GM23338 (cell line): ENCODE data around the gene ACHE. TPM values are rescaled to one million over a fixed set of nuclear protein-coding genes. Genes with fewer than 3 reads are reported as not detected.
"Not testable (repeated sequence)": the region's sequence is repeated elsewhere in the genome, so short reads cannot be mapped to it uniquely, and the experiment has no call there.

Source experiments
- ATAC-seq: fragments of 200-7000 bp; cut with Tn5 transposase; 3 replicates; pipeline ENCODE4 v1.9.1; 2020
- DNase-seq: peaks from one replicate; pipeline ENCODE4 v3.0.0-alpha.2; 2015; ENCODE audit warnings: low spot score
- H2AFZ ChIP-seq: fragments of 200-600 bp; sonication (generic); 2 replicates; pipeline ENCODE4 v1.8.0; 2016; ENCODE audit warnings: antibody characterized with exemption, mild to moderate bottlenecking, moderate library complexity
- H3F3A ChIP-seq: fragments of 200-600 bp; sonication (generic); replicated peaks from 2 replicates; pipeline ENCODE4 v1.8.0; 2017; ENCODE audit warnings: antibody characterized with exemption, mixed run types, low read depth
- H3K27ac ChIP-seq: fragments of 200-600 bp; sonication (generic); 2 replicates; pipeline ENCODE4 v1.6.1; 2016; ENCODE audit warnings: low read depth
- H3K27me3 ChIP-seq: fragments of 200-600 bp; sonication (generic); 2 replicates; pipeline ENCODE4 v1.8.0; 2016; ENCODE audit warnings: mild to moderate bottlenecking, mixed run types, moderate library complexity; ENCODE audit not compliant: insufficient read depth
- H3K36me3 ChIP-seq: fragments of 200-600 bp; sonication (generic); 2 replicates; pipeline ENCODE4 v1.8.0; 2016; ENCODE audit warnings: mild to moderate bottlenecking; ENCODE audit not compliant: insufficient read depth
- H3K4me1 ChIP-seq: fragments of 200-600 bp; sonication (generic); 2 replicates; pipeline ENCODE4 v1.8.0; 2016; ENCODE audit warnings: mild to moderate bottlenecking, moderate library complexity; ENCODE audit not compliant: insufficient read depth
- H3K4me2 ChIP-seq: fragments of 200-600 bp; sonication (generic); 2 replicates; pipeline ENCODE4 v1.7.1; 2017; ENCODE audit warnings: mixed run types
- H3K4me3 ChIP-seq: fragments of 200-600 bp; sonication (generic); 2 replicates; pipeline ENCODE4 v1.6.1; 2016; ENCODE audit warnings: mixed run types
- H3K79me2 ChIP-seq: fragments of 200-600 bp; sonication (generic); replicated peaks from 2 replicates; pipeline ENCODE4 v1.8.0; 2017; ENCODE audit warnings: mild to moderate bottlenecking; ENCODE audit not compliant: insufficient read depth
- H3K9me2 ChIP-seq: fragments of 200-600 bp; sonication (generic); 2 replicates; pipeline ENCODE4 v1.8.0; 2017; ENCODE audit not compliant: insufficient read depth
- H4K20me1 ChIP-seq: fragments of 200-600 bp; sonication (generic); replicated peaks from 2 replicates; pipeline ENCODE4 v1.8.0; 2017; ENCODE audit warnings: mild to moderate bottlenecking; ENCODE audit not compliant: insufficient read depth
- H3K27ac Mint-ChIP-seq: 2 replicates; pipeline ENCODE4 v1.8.0; 2020; ENCODE audit warnings: inconsistent platforms, mild to moderate bottlenecking, moderate library complexity, mixed read lengths
- H3K27me3 Mint-ChIP-seq: 3 replicates; pipeline ENCODE4 v1.8.0; 2022; ENCODE audit warnings: low read depth, mild to moderate bottlenecking, moderate library complexity, mixed read lengths, inconsistent platforms; ENCODE audit not compliant: insufficient read depth, poor library complexity
- H3K36me3 Mint-ChIP-seq: 3 replicates; pipeline ENCODE4 v1.8.0; 2021; ENCODE audit warnings: low read depth, mild to moderate bottlenecking, inconsistent platforms, moderate library complexity, mixed read lengths
- H3K4me1 Mint-ChIP-seq: 3 replicates; pipeline ENCODE4 v1.8.0; 2020; ENCODE audit warnings: mild to moderate bottlenecking, inconsistent platforms, mixed read lengths
- H3K4me3 Mint-ChIP-seq: 3 replicates; pipeline ENCODE4 v1.8.0; 2021; ENCODE audit warnings: moderate library complexity, mild to moderate bottlenecking, inconsistent platforms, mixed read lengths
- H3K9me3 Mint-ChIP-seq: 3 replicates; pipeline ENCODE4 v1.8.0; 2020; ENCODE audit warnings: moderate library complexity, mild to moderate bottlenecking, inconsistent platforms, mixed read lengths
- CREB1 ChIP-seq: fragments of 250-450 bp; sonication (Bioruptor Pico); IDR thresholded peaks from 2 replicates; pipeline ENCODE4 v1.5.0; 2020; ENCODE audit warnings: low read depth, mild to moderate bottlenecking, moderate library complexity
- ETS1 ChIP-seq: IDR thresholded peaks from 2 replicates; pipeline ENCODE4 v1.6.1; 2016; ENCODE audit warnings: antibody characterized with exemption
- EZH2 ChIP-seq: fragments of 200-600 bp; sonication (generic); IDR thresholded peaks from one replicate; pipeline ENCODE4 v1.8.0; 2017; ENCODE audit warnings: antibody characterized with exemption, mild to moderate bottlenecking, low read depth; ENCODE audit not compliant: unreplicated experiment
- EZH2phosphoT487 ChIP-seq: fragments of 200-600 bp; sonication (generic); IDR thresholded peaks from one replicate; pipeline ENCODE4 v1.8.1; 2018; ENCODE audit warnings: antibody characterized with exemption; ENCODE audit not compliant: unreplicated experiment
- POLR2AphosphoS5 ChIP-seq: IDR thresholded peaks from 2 replicates; pipeline ENCODE4 v1.6.1; 2016; ENCODE audit warnings: antibody characterized with exemption, low read depth
- STAT1 ChIP-seq: IDR thresholded peaks from one replicate; pipeline ENCODE4 v1.6.1; 2016; ENCODE audit warnings: antibody characterized with exemption; ENCODE audit not compliant: unreplicated experiment
- ZNF114 ChIP-seq: fragments of 250-450 bp; sonication (Bioruptor Pico); IDR thresholded peaks from 2 replicates; pipeline ENCODE4 v1.5.0; 2020; ENCODE audit warnings: mild to moderate bottlenecking, moderate library complexity
- ZNF331 ChIP-seq: fragments of 250-450 bp; sonication (Bioruptor Pico); IDR thresholded peaks from 2 replicates; pipeline ENCODE4 v1.5.0; 2020; ENCODE audit warnings: low read depth, mild to moderate bottlenecking, moderate library complexity
- polyA plus RNA-seq: library from polyadenylated mRNA; unstranded; fragments of >200 nt; fragmentation: Nextera tagmentation; extraction: Ambion mirVana; gene quantifications from 2 replicates; pipeline ENCODE4 v1.2.1, GENCODE V29; 2016
- total RNA-seq: library from RNA; depleted of rRNA; stranded (reverse); fragments of >200 nt; shearing (Covaris generic); gene quantifications from 2 replicates; pipeline ENCODE4 v1.2.3, GENCODE V29; 2014

ACHE gene
- total and polyA plus RNA-seq, 2 experiments from 2014 or later: 3.6 to 3.7 TPM

DNA sequence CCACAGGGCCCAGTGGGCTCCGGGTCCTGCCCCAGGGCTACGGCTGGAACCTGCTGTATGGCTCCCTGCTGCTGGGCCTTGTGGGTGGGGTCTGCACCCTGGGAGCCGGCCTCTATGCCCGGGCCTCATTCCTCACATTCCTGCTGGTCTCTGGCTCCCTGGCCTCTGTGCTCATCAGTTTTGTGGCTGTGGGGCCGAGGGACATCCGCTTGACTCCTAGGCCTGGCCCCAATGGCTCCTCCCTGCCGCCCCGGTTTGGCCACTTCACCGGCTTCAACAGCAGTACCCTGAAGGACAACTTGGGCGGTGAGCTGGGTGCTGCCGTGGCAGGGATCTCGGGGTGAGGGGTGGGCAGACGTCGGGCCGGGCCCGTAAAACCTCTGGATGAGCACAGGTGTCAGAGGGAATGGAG, 38.8 kb downstream of the ACHE start (continued):
- TF ChIP-seq EZH2phosphoT487 (no peak), EZH2 (no peak)

- Histone ChIP-seq H2AFZ (no peak overlapping the region), H3K4me3 (no peak overlapping the region), H3K79me2 (peaks cover 43% of the 10 kb centered on the region), H3F3A (0 out of 2 replicates have a peak, but pooled peaks cover 3% of the 10 kb centered on the region), H3K9me2 (no peaks in the 10 kb centered on the region), H4K20me1 (no peaks in the 10 kb centered on the region), H3K36me3 (peaks cover under 1% of the 10 kb centered on the region; the same call in 1 of the 2 replicates), H3K4me2 (no peak overlapping the region), H3K27ac (no peak overlapping the region), H3K4me1 (peaks cover 5% of the 10 kb centered on the region; the same call in 1 of the 2 replicates), H3K27me3 (no peaks in the 10 kb centered on the region)
- Mint-ChIP-seq H3K27me3 (peaks cover 15% of the 10 kb centered on the region), H3K36me3 (peaks cover 22% of the 10 kb centered on the region), H3K27ac (no peak overlapping the region), H3K4me1 (peaks cover 9% of the 10 kb centered on the region; the same call in 2 of the 3 replicates), H3K9me3 (no peaks in the 10 kb centered on the region), H3K4me3 (no peak overlapping the region)
- TF ChIP-seq ZNF331 (no peak), POLR2AphosphoS5 (no peak), ZNF114 (CRISPR knock-in tag) (no peak), CREB1 (CRISPR knock-in tag) (no peak), ETS1 (no peak), STAT1 (no peak)
- ATAC-seq: no peak
- no peak for DNase-seq
Observed at GRCh38 chr7:100855515-100855914, 40.2 kb downstream of the ACHE start.

DNA sequence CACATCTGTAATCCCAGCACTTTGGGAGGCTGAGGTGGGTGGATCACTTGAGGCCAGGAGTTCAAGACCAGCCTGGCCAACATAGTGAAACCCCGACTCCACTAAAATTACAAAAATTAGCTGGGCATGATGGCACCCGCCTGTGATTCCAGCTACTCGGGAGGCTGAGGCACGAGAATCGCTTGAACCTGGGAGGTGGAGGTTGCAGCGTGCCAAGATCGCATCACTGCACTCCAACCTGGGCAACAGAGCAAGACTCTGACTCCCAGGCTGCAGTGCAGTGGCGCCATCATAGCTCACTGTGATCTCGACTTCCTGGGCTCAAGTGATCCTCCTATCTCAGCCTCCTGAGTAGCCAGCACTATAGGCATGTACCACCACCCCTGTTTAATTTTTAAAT, 40.8 kb downstream of the ACHE start:
- H3K27ac ChIP-seq, H3K9me2 ChIP-seq, H3F3A ChIP-seq, H3K4me3 ChIP-seq, ATAC-seq, H3K27ac Mint-ChIP-seq, H4K20me1 ChIP-seq, H3K4me2 ChIP-seq, H3K4me1 Mint-ChIP-seq, H3K36me3 ChIP-seq, H2AFZ ChIP-seq, H3K9me3 Mint-ChIP-seq, H3K27me3 ChIP-seq, H3K4me1 ChIP-seq, DNase-seq, H3K4me3 Mint-ChIP-seq: not testable (repeated sequence)
- peaks cover 14% of the 10 kb centered on the region for H3K27me3 Mint-ChIP-seq
- peaks cover 16% of the 10 kb centered on the region for H3K36me3 Mint-ChIP-seq
- H3K79me2 ChIP-seq: peaks cover 43% of the 10 kb centered on the region
